Nephron (organoid): ENCODE measurements around the gene CACNA1C.
A peak's percentile ranks its signal among the peaks of the same experiment; 100 is the strongest.

Experiments used
- H3K27ac Mint-ChIP-seq, 3 experiments: 2 replicates each; pipeline ENCODE4 v1.8.0; 2020; ENCODE audit warnings: mixed read lengths in 3 of 3, mild to moderate bottlenecking in 2 of 3, moderate library complexity in 1 of 3
- H3K27me3 Mint-ChIP-seq: 2 replicates; pipeline ENCODE4 v1.8.0; 2021; ENCODE audit warnings: low read depth, mild to moderate bottlenecking, moderate library complexity, mixed read lengths
- H3K36me3 Mint-ChIP-seq: 2 replicates; pipeline ENCODE4 v1.8.0; 2020; ENCODE audit warnings: low read depth, mixed read lengths
- H3K4me1 Mint-ChIP-seq: 2 replicates; pipeline ENCODE4 v1.8.0; 2020; ENCODE audit warnings: mixed read lengths
- H3K4me3 Mint-ChIP-seq, 3 experiments: 2 replicates each; pipeline ENCODE4 v1.8.0; 2020; ENCODE audit warnings: mild to moderate bottlenecking in 3 of 3, mixed read lengths in 3 of 3, moderate library complexity in 2 of 3
- H3K9me3 Mint-ChIP-seq: 2 replicates; pipeline ENCODE4 v1.8.0; 2020; ENCODE audit warnings: mixed read lengths
- CTCF ChIP-seq, 3 experiments: fragments of 200-600 bp; sonication (generic); IDR thresholded peaks; one replicate each; pipeline ENCODE4 v1.5.0; 2021; ENCODE audit warnings: antibody characterized with exemption in 3 of 3; ENCODE audit not compliant: unreplicated experiment in 3 of 3

The CACNA1C gene

DNA sequence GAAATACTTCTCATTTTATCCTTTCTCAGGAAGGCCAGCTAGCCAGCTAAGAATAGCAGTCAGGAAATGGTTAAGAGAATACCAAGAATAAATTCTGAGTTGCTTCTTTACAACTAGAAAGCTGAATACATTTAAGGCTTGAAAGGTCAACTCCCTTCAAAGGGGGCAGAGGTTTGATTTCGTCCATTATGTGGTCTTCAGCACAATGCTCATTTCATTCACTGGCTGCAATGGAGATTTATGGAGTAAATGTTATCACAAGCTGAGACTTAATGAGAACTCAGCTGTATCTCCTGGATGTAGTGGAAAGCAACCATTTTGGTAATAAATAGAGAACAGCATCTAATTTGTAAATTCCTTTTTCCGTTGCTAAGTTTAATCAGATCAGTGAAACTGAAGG is 477.0 kb downstream of the CACNA1C start:
- Mint-ChIP-seq H3K36me3 (no peaks in the 10 kb centered on the region), H3K4me3 (no peak overlapping the region), H3K27ac (peak overlapping the region; percentile 36 to 49 (median 41)), H3K9me3 (no peaks in the 10 kb centered on the region), H3K27me3 (peaks cover 13% of the 10 kb centered on the region), H3K4me1 (peaks cover 48% of the 10 kb centered on the region)
- no peak for TF ChIP-seq CTCF (IDR thresholded peaks at IDR 0.05; ENCODE audit: unreplicated experiment in 3 of 3)

- no peak for TF ChIP-seq CTCF (IDR thresholded peaks at IDR 0.05; ENCODE audit: unreplicated experiment in 3 of 3)
- Mint-ChIP-seq H3K27ac (no peak overlapping the region), H3K4me3 (no peak overlapping the region), H3K27me3 (peaks cover 15% of the 10 kb centered on the region), H3K9me3 (no peaks in the 10 kb centered on the region), H3K36me3 (no peaks in the 10 kb centered on the region), H3K4me1 (peaks cover 45% of the 10 kb centered on the region)
These were observed 478.6 kb downstream of the CACNA1C start for GRCh38 chr12:2531371-2531770.

GRCh38 chr12:2533036-2533435 is 480.2 kb downstream of the CACNA1C start:
- no peaks in the 10 kb centered on the region for H3K9me3 Mint-ChIP-seq
- H3K27me3 Mint-ChIP-seq = peaks cover 15% of the 10 kb centered on the region
- H3K36me3 Mint-ChIP-seq = no peaks in the 10 kb centered on the region
- TF ChIP-seq CTCF (IDR thresholded peaks at IDR 0.05; ENCODE audit: unreplicated experiment in 3 of 3) = no peak
- no peak overlapping the region for H3K4me3 Mint-ChIP-seq
- H3K4me1 Mint-ChIP-seq = peaks cover 42% of the 10 kb centered on the region
- H3K27ac Mint-ChIP-seq = peak overlapping the region; percentile 8 to 43 (median 25)

GRCh38 chr12:2535583-2536204 is 482.9 kb downstream of the CACNA1C start:
- Mint-ChIP-seq H3K4me1 (peaks cover 39% of the 10 kb centered on the region), H3K4me3 (no peak overlapping the region), H3K36me3 (no peaks in the 10 kb centered on the region), H3K9me3 (no peaks in the 10 kb centered on the region), H3K27me3 (peaks cover 11% of the 10 kb centered on the region), H3K27ac (peak overlapping the region; percentile 71 to 91 (median 81))
- no peak for TF ChIP-seq CTCF (IDR thresholded peaks at IDR 0.05; ENCODE audit: unreplicated experiment in 3 of 3)

DNA sequence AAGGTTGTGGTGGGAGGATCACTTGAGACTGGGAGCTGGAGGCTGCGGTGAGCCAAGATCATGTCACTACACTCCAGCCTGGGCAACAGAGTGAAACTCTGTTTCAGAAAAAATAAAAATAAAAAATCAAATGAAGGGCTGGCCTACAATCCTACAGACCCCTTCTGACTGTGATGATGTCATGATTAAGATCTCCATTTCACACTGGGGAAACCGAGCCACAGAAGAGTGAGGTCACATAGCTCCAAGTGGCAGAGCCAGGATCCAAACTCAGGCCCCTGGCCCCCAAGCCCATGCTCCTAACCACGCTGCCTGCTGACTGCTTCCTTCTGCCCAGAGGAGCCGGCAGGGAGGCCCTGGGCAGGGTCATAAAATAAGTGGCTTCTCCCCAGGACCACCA is 483.9 kb downstream of the CACNA1C start:
- Mint-ChIP-seq H3K36me3 (no peaks in the 10 kb centered on the region), H3K9me3 (no peaks in the 10 kb centered on the region), H3K27ac (peak overlapping the region in 2 of 3 experiments; percentile 81 to 91), H3K27me3 (peaks cover 11% of the 10 kb centered on the region), H3K4me3 (no peak overlapping the region), H3K4me1 (peaks cover 39% of the 10 kb centered on the region)
- no peak for TF ChIP-seq CTCF (IDR thresholded peaks at IDR 0.05; ENCODE audit: unreplicated experiment in 3 of 3)

DNA sequence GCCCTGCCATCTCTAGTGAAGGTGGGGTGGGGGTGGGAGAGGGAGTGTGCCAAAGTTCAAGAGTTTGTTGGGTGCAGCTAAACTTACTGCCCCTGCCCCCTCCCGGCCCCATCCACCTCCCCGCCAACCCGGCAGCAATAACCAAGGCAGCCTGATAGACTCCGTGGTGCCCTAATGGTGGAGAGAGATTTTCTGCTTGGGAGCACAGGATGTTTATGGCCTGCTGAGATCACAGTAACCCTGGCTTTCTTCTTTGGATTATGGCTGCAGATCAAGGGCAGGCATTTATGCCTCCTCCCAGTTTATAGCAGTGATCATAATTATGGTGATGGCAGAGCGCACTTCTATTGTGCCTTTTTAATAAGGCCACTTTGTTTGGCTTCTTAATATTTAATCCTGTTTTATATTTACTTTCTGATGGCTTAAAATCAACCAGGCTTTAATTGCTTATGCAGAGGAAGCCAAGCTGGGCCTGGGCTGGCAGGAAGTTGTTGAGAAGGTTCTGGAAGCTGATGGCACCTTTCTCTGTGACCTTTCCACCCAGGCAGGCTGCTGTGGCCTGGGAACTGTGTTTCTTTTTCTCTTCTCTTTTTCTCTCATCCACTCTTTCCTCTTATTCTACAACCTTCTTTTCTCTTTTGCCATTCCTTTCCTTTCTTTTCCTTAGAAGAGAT is 485.2 kb downstream of the CACNA1C start:
- H3K27ac Mint-ChIP-seq = no peak overlapping the region
- H3K27me3 Mint-ChIP-seq = peaks cover 8% of the 10 kb centered on the region
- H3K4me3 Mint-ChIP-seq = no peak overlapping the region
- H3K36me3 Mint-ChIP-seq = no peaks in the 10 kb centered on the region
- no peak for TF ChIP-seq CTCF (IDR thresholded peaks at IDR 0.05; ENCODE audit: unreplicated experiment in 3 of 3)
- H3K9me3 Mint-ChIP-seq = no peaks in the 10 kb centered on the region
- H3K4me1 Mint-ChIP-seq = peaks cover 30% of the 10 kb centered on the region
